Subcutaneous adipose tissue (tissue), 4 donors: ENCODE data around the gene SLC2A11. TPM values are rescaled to one million over a fixed set of nuclear protein-coding genes. Genes with fewer than 3 reads are reported as not detected.

ENCODE experiments used
- CTCF ChIP-seq: fragments of 450-650 bp; IDR thresholded peaks from one replicate; pipeline ENCODE4 v1.5.1; 2016; ENCODE audit warnings: low read depth, mild to moderate bottlenecking, control low read depth, antibody characterized with exemption, moderate library complexity
- total RNA-seq, 4 donors: library from RNA; depleted of rRNA; stranded (reverse); fragments of >200 nt; gene quantifications; one replicate each; pipeline ENCODE4 v1.1.0, GENCODE V29; 2016

Gene SLC2A11
- total RNA-seq, 4 donors from 2014 or later = 4.8 to 10.2 (median 5.5) TPM

- no peak for TF ChIP-seq CTCF
These were observed 15.8 kb upstream of the SLC2A11 start for GRCh38 chr22:23841736-23842445.

GRCh38 chr22:23842599-23842998, 15.1 kb upstream of the SLC2A11 start:
- no peak for TF ChIP-seq CTCF

- no peak for TF ChIP-seq CTCF
These were observed 12.9 kb upstream of the SLC2A11 start for GRCh38 chr22:23844739-23845202.

GRCh38 chr22:23845265-23846080, 12.2 kb upstream of the SLC2A11 start:
- no peak for TF ChIP-seq CTCF

- no peak for TF ChIP-seq CTCF
These were observed 11.6 kb upstream of the SLC2A11 start for GRCh38 chr22:23846081-23846469.

GRCh38 chr22:23847310-23847920, 10.3 kb upstream of the SLC2A11 start:
- TF ChIP-seq CTCF = no peak
